NCI-H82 treated with DMSO at 0.1 percent for 48 hours (cell line): ENCODE measurements around the gene RXYLT1.
A peak's percentile ranks its signal among the peaks of the same experiment; 100 is the strongest.
"Not testable (repeated sequence)": the region's sequence is repeated elsewhere in the genome, so short reads cannot be mapped to it uniquely, and the experiment has no call there.

Source experiments
- DNase-seq: peaks from one replicate; lab custom pipeline; 2025; ENCODE audit not compliant: unreplicated experiment; lab: John Stamatoyannopoulos, UW

The RXYLT1 gene

DNA sequence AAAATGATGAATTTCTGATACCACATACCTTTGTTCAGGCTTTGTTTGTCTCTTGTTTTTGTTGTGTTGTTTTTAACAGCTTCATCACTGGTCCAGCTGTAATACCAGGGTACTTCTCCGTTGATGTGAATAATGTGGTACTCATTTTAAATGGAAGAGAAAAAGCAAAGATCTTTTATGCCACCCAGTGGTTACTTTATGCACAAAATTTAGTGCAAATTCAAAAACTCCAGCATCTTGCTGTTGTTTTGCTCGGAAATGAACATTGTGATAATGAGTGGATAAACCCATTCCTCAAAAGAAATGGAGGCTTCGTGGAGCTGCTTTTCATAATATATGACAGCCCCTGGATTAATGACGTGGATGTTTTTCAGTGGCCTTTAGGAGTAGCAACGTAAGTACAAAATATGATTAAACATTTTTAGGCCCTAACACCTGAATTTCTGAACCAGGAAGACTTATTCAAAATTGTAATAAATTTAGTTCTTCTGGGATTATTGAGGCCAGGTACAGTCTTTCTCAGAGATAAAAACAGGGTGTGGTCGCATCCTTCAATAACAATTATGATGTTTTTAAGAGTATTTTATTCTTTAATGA lies 22.4 kb downstream of the RXYLT1 start:
- no peak for DNase-seq

DNA sequence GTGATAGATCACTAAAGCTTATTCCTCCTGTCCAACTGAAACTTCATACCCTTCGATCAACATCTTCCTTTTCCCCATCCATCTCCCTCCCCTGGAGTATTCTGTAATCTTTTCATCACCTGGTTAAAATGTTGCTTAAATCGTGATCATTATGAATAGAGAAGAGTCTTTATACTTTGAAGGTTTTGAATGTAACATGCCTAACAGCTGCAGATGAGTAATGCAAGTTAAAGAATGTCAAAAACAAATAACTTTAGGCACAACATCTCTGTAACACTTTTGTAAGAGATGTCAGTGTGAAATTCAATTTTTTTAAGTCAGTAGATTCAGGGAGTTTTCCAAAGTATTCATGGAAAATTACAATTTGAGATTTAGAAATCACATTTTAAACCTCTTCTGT lies 25.0 kb downstream of the RXYLT1 start:
- DNase-seq = no peak

DNA sequence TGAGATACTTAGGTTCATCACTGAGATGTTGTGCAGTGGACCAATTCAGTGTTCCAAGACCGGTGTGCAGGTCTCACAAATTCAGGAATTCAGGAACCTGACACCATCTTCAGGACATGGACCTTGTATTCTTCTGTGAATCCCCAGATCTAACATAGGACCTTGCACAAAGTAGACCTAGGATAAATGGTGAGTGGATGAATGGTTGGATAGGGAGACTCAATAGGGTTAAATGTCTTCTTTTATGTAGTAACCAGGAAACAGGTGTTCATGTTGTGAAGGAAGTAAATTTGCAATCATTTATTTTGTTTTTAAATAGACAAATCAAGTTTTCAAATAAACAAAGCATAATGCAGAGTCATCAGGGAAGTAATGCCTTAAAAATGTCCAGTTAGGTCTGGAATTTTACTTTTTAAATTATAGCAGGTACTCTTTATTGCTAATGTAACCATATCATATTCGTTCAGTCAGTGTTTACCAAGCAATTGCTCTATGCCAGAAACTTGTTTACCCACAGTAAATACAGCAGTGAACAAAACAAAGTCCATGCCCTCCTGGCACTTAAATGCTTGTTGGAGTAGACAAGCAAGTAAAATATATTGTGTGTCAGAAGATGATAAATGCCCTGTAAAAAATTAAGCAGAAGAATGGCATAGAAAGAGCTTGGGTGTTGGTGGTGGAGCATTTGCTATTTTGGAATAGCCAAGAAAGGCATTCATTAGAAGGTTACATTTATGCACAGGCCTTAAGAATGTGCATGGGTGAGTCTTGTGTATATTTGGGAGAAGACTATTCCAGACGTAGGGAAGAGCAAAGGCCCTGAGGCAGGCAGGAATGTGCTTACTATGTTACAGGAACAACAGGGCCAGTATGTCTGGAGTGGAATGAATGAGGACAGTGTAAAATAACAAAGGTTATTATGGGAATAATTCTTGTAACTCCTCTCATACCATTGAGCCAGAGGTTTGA lies 26.3 kb downstream of the RXYLT1 start:
- DNase-seq = no peak

- DNase-seq = no peak
Measured at GRCh38 chr12:63808631-63809030, 28.9 kb downstream of the RXYLT1 start.

DNA sequence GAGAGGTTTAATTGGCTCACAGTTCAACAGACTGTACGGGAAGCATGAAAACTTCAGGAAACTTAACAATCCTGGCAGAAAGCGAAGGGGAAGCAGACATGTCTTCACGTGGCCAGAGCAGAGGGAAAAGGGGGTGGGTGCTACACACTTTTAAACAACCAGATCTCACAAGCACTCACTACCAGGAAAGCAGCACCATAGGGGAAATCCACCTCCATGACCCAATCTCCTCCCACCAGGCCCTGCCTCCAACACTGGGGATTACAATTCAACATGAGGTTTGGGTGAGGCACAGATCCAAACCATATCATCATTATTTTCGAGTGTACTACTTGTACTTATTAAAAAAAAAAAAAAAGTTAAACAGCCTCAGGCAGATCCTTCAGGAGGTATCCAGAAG lies 29.9 kb downstream of the RXYLT1 start:
- no peak for DNase-seq

DNA sequence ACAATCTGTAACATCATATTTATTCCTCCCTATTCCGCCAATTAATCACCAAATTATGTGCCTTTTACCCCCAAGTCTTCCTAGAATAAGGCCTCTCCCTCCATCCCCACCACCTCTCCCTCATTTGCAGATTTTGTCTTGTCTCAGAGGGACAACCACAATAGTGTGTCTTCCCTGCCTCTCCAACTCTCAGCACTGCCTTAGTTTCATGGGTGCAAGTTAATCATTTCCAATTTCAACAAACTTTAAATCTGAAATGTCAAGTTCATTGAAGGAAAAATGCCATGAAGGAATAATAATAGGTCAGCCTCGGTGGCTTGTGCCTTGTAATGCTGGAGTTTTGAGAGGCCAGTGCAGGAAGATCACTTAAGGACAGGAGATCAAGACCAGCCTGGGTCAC lies 31.6 kb downstream of the RXYLT1 start:
- no peak for DNase-seq

DNA sequence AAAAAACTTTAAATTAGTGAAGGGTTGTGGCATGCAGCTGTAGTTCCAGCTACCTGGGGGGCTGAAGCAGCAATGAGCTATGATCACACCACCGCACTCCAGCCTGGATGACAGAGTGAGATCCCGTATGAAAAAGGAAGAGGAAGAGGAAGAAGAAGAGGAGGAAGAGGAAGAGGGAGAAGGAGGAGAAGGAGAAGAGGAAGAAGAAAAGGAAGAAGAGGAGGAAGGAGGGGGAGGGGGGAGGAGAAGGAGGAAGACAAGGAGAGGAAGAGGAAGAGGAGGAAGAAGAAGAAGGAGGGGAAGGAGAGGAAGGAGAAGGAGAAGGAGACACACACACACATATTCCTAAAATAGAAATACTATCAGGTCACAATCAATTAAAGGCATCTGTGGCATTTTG lies 32.0 kb downstream of the RXYLT1 start:
- no peak for DNase-seq

DNA sequence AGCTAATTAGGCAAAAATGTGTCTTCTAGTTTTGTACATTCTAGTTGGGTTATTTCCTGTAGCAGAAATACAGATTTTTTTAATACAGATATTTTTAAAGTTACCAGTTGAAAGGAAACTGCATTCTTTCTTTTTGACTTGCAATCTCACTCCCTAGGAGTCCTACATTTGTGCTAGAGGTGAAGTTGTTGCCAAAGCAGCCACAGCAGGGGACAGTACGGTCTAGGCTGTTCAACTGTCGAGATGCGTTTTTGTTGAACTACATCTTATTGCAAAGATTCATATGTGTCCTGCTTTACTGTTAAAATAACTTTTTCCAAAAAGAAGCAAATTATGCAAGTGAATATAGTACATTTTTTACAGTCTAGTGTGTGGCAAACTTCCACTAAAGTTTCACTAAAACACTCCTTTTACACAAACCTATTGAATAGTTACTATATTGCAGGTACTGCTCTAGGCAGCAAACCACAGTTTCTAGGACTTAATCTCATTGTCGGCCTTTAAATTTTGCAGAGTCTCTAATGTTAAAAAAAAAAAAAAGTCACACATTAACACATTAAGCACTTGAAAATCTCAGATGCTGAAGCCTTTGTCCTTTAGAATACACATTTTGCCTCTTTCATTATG lies 34.5 kb downstream of the RXYLT1 start:
- DNase-seq = no peak

DNA sequence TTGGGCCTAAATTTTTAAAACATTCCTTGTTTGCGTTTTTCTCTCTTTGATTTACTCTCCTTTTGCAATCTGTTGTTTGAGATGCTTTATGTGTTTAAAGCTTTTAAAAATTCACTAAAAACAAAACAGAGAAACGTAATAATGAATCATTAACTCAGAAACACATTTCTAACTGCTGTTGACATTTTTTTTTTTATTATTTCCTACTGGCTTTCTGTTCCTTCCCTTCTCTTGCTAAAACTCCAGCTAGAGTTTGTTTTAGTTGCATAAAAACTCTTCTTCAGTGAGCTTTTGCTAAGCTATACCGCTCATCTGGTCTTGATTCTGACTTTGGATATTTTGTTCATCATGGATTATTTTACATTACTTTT lies 35.8 kb downstream of the RXYLT1 start:
- no peak for DNase-seq

GRCh38 chr12:63816031-63816430 lies 36.3 kb downstream of the RXYLT1 start:
- no peak for DNase-seq

- DNase-seq = no peak
Measured at GRCh38 chr12:63820427-63820826, 40.7 kb downstream of the RXYLT1 start.

GRCh38 chr12:63821781-63822251 lies 42.1 kb downstream of the RXYLT1 start:
- DNase-seq = no peak

DNA sequence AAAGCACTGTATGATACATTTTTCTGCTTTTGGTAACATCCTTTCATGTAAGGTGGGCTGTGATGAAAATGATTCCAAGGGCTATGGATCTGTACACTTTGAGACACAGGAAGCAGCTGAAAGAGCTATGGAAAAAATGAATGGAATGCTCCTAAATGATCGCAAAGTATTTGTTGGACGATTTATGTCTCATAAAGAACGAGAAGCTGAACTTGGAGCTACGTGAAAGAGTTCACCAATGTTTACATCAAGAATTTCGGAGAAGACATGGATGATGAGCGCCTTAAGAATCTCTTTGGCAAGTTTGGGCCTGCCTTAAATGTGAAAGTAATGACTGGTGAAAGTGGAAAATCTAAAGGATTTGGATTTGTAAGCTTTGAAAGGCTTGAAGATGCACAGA lies 42.6 kb downstream of the RXYLT1 start:
- DNase-seq = no peak

DNA sequence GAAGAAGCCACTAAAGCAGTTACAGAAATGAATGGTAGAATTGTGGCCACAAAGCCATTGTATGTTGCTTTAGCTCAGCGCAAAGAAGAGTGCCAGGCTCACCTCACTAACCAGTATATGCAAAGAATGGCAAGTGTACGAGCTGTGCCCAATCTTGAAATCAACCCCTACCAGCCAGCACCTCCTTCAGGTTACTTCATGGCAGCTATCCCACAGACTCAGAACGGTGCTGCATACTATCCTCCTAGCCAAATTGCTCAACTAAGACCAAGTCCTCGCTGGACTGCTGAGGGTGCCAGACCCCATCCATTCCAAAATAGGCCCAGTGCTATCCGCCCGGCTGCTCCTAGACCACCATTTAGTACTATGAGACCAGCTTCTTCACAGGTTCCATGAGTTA lies 43.3 kb downstream of the RXYLT1 start:
- no peak for DNase-seq

DNA sequence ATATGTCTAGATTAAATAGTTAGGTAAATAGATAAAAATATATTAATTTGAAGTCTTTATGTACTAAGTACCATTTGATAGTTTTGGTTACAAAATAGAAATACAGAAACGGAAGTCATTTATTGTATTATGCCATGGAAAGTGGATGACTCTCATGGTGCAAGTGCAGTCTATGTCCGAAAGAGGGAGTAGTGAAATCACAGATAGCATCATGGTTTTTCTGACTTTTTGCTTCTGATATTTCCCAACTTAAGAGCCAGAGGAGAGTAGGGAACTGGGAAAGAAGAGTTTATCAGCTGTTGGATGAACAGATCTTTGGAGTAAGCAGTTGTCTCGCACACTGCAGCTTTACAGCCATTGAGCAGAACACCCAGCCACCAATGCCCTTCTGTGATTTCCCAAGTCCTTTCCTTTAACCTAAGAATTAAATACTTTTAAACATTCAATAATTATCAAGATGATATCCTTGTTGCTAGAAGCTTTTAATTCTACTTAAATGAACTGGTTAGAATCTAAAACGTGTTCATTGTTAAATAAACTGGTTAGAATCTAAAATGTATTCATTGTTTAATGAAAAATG lies 46.4 kb downstream of the RXYLT1 start:
- peak; percentile 17 for DNase-seq

DNA sequence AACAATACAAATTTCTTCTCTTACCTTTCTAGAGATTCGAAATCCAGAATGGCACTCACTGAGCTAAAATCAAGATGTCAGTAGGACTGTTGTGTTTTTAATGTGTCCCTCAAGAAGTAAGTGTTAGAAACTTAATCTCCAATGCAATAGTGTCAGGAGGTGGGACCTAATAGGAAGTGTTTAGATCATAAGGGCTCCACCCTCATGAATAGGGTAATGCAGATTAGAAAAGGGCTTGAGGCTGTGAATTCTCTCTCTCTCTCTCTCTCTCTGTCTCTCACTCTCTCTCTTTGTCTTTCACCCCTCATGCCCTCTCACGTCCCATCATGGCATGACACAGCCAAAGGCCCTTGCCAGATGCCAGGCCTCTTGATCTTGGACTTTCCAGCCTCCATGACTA lies 49.2 kb downstream of the RXYLT1 start:
- no peak for DNase-seq

- no peak for DNase-seq
Measured at GRCh38 chr12:63836046-63836445, 56.3 kb downstream of the RXYLT1 start.

GRCh38 chr12:63836936-63837335 lies 57.2 kb downstream of the RXYLT1 start:
- no peak for DNase-seq

GRCh38 chr12:63838411-63838810 lies 58.7 kb downstream of the RXYLT1 start:
- DNase-seq = no peak

DNA sequence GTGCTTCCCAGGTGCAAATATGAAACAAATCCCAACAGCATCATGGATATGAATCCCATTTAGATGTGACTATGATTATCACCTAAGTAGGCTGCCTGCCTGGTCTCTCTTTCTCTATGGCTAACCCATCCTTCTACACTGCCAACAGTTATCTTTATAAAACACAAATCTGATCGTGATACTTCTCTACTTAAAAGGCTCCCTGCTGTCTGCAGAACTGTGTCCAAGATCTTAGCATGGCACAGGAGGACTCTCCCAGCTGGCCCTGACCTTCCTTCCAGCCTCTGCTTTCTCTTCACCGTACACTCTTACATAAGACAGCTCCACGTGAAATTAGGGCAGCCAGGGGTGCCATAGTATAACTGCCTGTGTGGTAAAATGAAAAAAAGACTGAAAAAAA lies 61.3 kb downstream of the RXYLT1 start:
- no peak for DNase-seq

- no peak for DNase-seq
Measured at GRCh38 chr12:63841571-63841970, 61.9 kb downstream of the RXYLT1 start.

DNA sequence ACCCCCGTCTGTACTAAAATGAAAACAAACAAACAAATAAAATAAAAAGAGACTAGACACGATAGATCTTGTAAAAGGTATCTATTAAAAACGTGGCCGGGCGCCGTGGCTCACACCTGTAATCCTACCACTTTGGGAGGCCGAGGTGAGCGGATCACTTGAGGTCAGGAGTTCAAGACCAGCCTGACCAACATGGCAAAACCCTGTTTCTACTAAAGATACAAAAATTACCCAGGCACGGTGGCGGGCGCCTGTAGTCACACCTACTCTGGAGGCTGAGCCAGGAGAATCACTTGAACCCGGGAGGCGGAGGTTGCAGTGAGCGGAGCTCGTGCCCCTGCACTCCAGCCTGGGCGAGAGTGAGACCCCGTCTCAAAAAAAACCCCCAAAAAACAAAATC lies 63.0 kb downstream of the RXYLT1 start:
- DNase-seq = not testable (repeated sequence)
